ENCODE results near the gene KRT33A.

GRCh38 chr17:41366070-41366469 lies 15.4 kb upstream of the KRT33A start:
- TF ChIP-seq, protein P1, sequence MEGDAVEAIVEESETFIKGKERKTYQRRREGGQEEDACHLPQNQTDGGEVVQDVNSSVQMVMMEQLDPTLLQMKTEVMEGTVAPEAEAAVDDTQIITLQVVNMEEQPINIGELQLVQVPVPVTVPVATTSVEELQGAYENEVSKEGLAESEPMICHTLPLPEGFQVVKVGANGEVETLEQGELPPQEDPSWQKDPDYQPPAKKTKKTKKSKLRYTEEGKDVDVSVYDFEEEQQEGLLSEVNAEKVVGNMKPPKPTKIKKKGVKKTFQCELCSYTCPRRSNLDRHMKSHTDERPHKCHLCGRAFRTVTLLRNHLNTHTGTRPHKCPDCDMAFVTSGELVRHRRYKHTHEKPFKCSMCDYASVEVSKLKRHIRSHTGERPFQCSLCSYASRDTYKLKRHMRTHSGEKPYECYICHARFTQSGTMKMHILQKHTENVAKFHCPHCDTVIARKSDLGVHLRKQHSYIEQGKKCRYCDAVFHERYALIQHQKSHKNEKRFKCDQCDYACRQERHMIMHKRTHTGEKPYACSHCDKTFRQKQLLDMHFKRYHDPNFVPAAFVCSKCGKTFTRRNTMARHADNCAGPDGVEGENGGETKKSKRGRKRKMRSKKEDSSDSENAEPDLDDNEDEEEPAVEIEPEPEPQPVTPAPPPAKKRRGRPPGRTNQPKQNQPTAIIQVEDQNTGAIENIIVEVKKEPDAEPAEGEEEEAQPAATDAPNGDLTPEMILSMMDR (IDR thresholded peaks at IDR 0.05): no peak
- TF ChIP-seq POLR2A (IDR thresholded peaks at IDR 0.05): no peak
- no peak for TF ChIP-seq POLR2AphosphoS5 (IDR thresholded peaks at IDR 0.05)
- TF ChIP-seq EP300 (IDR thresholded peaks at IDR 0.05): no peak
